ENCODE data around the gene SLC18A2. TPM values are rescaled to one million over a fixed set of nuclear protein-coding genes. Genes with fewer than 3 reads are reported as not detected.

SLC18A2 gene
- total and polyA plus RNA-seq, 9 donors: 0.20 to 0.93 (median 0.34) TPM

DNA sequence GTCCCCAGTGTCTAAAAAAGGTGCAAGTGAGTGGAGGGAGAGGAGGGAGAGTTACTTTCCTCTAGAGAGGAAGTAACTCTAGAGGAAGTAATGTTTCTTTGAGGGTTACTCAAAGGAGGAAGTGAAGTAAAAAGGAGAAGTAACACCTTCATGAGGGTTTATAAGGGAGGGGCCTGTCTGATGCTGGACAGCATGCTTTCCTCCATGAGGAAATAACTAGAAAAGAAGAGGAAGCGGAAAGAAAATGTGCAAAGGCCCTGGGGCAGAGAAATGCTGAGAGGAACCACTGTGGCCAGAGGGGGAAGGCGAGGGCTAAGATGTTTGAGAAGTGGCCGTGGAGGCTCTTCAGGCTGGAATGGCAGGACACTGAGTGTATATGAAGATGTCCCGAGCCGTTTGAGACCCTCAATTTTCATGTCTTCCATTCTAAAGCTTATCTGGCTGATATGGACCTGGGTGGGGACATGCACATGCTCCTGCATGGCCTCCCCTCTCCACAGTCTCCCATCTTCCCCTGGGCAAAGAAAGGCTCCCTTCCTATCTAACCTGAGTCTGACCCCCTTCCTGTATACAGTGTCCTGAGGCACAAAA is 3.4 kb upstream of the SLC18A2 start:
- Histone ChIP-seq H3K27me3 (ENCODE audit: control insufficient read depth, insufficient read depth, low read length) (peaks cover 61% of the 10 kb centered on the region), H3K27ac (ENCODE audit: low read length) (no peak overlapping the region), H3K4me3 (ENCODE audit: low read length) (no peak overlapping the region), H3K36me3 (ENCODE audit: control insufficient read depth, insufficient read depth, low read length) (no peaks in the 10 kb centered on the region), H3K4me1 (ENCODE audit: control insufficient read depth, insufficient read depth, low read length) (peaks cover 3% of the 10 kb centered on the region), H3K9me3 (replicated peaks; ENCODE audit: control insufficient read depth, low read depth, low read length) (no peaks in the 10 kb centered on the region)
- no peak for DNase-seq
- WGBS (ENCODE audit: insufficient coverage): 81% methylated on average over 5 of the region's 5 CpGs

DNA sequence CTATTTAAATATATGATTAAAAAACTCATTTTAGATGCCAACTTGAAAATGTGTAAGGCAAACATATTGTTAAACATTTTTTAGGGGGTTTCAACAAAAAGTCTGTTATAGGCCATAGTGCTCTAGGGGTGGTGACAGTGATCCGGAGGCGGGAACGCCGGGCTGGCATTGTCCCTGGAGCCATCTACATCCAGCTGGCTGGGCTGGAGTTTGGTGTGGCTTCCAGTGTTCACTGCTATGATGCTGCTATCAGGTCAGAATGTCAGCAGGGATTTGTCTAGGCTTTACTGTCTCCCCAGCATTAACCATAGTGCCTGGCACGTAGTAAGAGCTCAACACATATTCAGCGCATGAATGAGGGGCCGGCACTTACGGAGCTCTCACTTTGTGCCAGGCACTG is 1.9 kb upstream of the SLC18A2 start:
- Histone ChIP-seq H3K27ac (ENCODE audit: low read length) (no peak overlapping the region), H3K9me3 (replicated peaks; ENCODE audit: control insufficient read depth, low read depth, low read length) (no peaks in the 10 kb centered on the region), H3K27me3 (ENCODE audit: control insufficient read depth, insufficient read depth, low read length) (peaks cover 68% of the 10 kb centered on the region), H3K36me3 (ENCODE audit: control insufficient read depth, insufficient read depth, low read length) (no peaks in the 10 kb centered on the region), H3K4me1 (ENCODE audit: control insufficient read depth, insufficient read depth, low read length) (peaks cover 3% of the 10 kb centered on the region), H3K4me3 (ENCODE audit: low read length) (no peak overlapping the region)
- WGBS (ENCODE audit: insufficient coverage): 93% methylated on average over 4 of the region's 8 CpGs
- DNase-seq: no peak

DNA sequence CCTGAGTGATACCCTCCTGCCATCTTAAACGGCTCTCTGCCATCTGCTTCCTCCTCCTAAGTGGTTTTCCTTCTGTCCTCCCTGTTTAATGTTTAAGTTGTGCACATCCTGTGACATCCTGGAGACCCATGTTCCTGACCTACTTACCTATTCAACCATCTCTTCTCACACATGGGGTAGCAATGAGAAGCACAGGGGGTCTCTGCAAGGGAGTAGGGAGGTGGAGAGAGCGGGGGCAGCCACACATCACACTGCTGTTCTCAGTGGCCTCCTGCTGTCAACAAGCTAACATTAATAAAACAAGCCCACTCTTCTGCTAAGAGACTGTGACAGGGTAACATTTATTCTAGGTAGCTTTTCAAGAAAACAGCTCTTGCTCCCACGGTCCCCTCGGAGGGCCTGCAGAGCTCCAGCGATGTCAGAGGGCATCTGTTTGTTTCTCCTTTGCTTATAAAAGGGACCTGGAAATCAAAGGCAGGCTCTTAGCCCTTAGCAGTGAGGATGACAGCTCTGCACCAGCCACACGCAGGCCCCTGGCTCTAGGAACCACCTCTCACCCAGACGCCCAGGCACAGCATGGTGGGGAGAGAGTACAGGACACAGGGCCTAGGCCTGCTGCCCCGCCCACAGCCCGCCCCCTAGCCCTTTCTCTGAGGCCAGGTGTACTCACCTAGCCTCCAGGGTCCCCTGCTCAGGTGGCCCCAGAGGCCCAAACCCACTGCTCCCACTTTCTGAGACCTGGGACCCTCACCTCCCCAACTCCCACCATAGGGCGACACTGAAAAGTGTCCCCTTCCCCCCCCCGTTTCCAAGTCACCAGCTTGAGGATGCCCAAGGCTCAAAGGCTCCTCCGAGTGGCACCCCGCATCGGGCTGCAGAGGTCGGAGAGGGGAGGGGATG is 943 bp upstream of the SLC18A2 start:
- Histone ChIP-seq H3K27ac (ENCODE audit: low read length) (no peak overlapping the region), H3K4me3 (ENCODE audit: low read length) (no peak overlapping the region), H3K27me3 (ENCODE audit: control insufficient read depth, insufficient read depth, low read length) (peaks cover 76% of the 10 kb centered on the region), H3K4me1 (ENCODE audit: control insufficient read depth, insufficient read depth, low read length) (peaks cover 3% of the 10 kb centered on the region), H3K36me3 (ENCODE audit: control insufficient read depth, insufficient read depth, low read length) (no peaks in the 10 kb centered on the region), H3K9me3 (replicated peaks; ENCODE audit: control insufficient read depth, low read depth, low read length) (no peaks in the 10 kb centered on the region)
- 49% methylated on average over 5 of the region's 15 CpGs for WGBS (ENCODE audit: insufficient coverage)
- DNase-seq: no peak

GRCh38 chr10:117241541-117242462 is 888 bp downstream of the SLC18A2 start:
- H3K27me3 ChIP-seq (ENCODE audit: control insufficient read depth, insufficient read depth, low read length): peaks cover 64% of the 10 kb centered on the region
- DNase-seq: no peak

GRCh38 chr10:117242463-117242832 is 1.5 kb downstream of the SLC18A2 start:
- no peaks in the 10 kb centered on the region for H3K36me3 ChIP-seq (ENCODE audit: control insufficient read depth, insufficient read depth, low read length)
- H3K27ac ChIP-seq (ENCODE audit: low read length): no peak overlapping the region
- peaks cover 62% of the 10 kb centered on the region for H3K27me3 ChIP-seq (ENCODE audit: control insufficient read depth, insufficient read depth, low read length)
- DNase-seq: no peak
- H3K4me3 ChIP-seq (ENCODE audit: low read length): no peak overlapping the region
- H3K9me3 ChIP-seq (replicated peaks; ENCODE audit: control insufficient read depth, low read depth, low read length): no peaks in the 10 kb centered on the region
- no CpG with 5 or more reads among the region's 8 CpGs for WGBS (ENCODE audit: insufficient coverage)
- H3K4me1 ChIP-seq (ENCODE audit: control insufficient read depth, insufficient read depth, low read length): peaks cover 3% of the 10 kb centered on the region

More at GRCh38 chr10:117241541-117242462, 888 bp downstream of the SLC18A2 start:
- H3K36me3 ChIP-seq (ENCODE audit: control insufficient read depth, insufficient read depth, low read length): no peaks in the 10 kb centered on the region
- H3K9me3 ChIP-seq (replicated peaks; ENCODE audit: control insufficient read depth, low read depth, low read length): no peaks in the 10 kb centered on the region
- no peak overlapping the region for H3K27ac ChIP-seq (ENCODE audit: low read length)
- H3K4me3 ChIP-seq (ENCODE audit: low read length): no peak overlapping the region
- peaks cover 3% of the 10 kb centered on the region for H3K4me1 ChIP-seq (ENCODE audit: control insufficient read depth, insufficient read depth, low read length)
- WGBS (ENCODE audit: insufficient coverage): 1% methylated on average over 44 of the region's 56 CpGs

- H3K36me3 ChIP-seq (ENCODE audit: control insufficient read depth, insufficient read depth, low read length): no peaks in the 10 kb centered on the region
- H3K4me1 ChIP-seq (ENCODE audit: control insufficient read depth, insufficient read depth, low read length): no peaks in the 10 kb centered on the region
- H3K27me3 ChIP-seq (ENCODE audit: control insufficient read depth, insufficient read depth, low read length): peaks cover 40% of the 10 kb centered on the region
- no peak for DNase-seq
- 42% methylated on average over 2 of the region's 3 CpGs for WGBS (ENCODE audit: insufficient coverage)
- H3K4me3 ChIP-seq (ENCODE audit: low read length): no peak overlapping the region
- H3K27ac ChIP-seq (ENCODE audit: low read length): no peak overlapping the region
- no peaks in the 10 kb centered on the region for H3K9me3 ChIP-seq (replicated peaks; ENCODE audit: control insufficient read depth, low read depth, low read length)
These were observed 6.2 kb downstream of the SLC18A2 start for GRCh38 chr10:117246997-117247671.

DNA sequence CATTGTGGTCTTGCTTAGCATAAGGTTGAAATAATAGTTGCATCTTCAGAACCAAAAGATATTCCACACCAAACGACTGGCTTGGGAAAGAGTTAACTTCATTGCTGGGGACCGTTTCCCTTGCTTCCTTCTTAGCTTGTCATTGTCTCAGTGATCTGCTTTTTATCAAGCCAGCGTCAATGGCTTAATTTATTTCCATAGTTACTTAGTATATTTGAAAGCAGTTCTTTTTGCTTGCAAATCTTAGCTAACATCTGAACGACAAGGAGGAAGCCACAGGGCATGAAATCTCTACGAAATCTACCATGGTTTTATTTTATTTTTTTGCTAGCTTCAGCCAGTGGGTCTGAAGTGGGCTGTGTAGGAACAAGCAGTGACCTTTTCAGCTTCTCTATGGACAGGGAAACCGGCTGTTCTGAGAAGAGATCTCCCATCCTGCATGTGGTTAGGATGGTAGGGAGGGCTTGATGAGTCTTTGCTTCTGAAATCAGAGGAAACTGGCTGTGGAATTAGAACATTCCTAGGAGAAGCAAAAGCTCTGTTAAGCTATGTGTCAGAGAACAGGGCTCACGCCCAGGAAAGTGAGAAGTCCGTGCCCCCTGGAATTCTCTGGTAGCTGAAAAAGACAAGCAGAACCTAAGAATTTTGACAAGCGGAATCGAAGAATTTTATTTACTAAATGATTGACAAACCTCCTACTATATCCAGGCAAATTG is 8.0 kb downstream of the SLC18A2 start:
- Histone ChIP-seq H3K4me1 (ENCODE audit: control insufficient read depth, insufficient read depth, low read length) (no peaks in the 10 kb centered on the region), H3K27me3 (ENCODE audit: control insufficient read depth, insufficient read depth, low read length) (peaks cover 28% of the 10 kb centered on the region), H3K36me3 (ENCODE audit: control insufficient read depth, insufficient read depth, low read length) (no peaks in the 10 kb centered on the region), H3K27ac (ENCODE audit: low read length) (no peak overlapping the region), H3K9me3 (replicated peaks; ENCODE audit: control insufficient read depth, low read depth, low read length) (no peaks in the 10 kb centered on the region), H3K4me3 (ENCODE audit: low read length) (no peak overlapping the region)
- no peak for DNase-seq
- WGBS (ENCODE audit: insufficient coverage): 31% methylated on average over 2 of the region's 10 CpGs

GRCh38 chr10:117249493-117250093 is 8.7 kb downstream of the SLC18A2 start:
- Histone ChIP-seq H3K9me3 (replicated peaks; ENCODE audit: control insufficient read depth, low read depth, low read length) (no peaks in the 10 kb centered on the region), H3K4me1 (ENCODE audit: control insufficient read depth, insufficient read depth, low read length) (no peaks in the 10 kb centered on the region), H3K4me3 (ENCODE audit: low read length) (no peak overlapping the region), H3K27me3 (ENCODE audit: control insufficient read depth, insufficient read depth, low read length) (peaks cover 22% of the 10 kb centered on the region), H3K27ac (ENCODE audit: low read length) (no peak overlapping the region), H3K36me3 (ENCODE audit: control insufficient read depth, insufficient read depth, low read length) (no peaks in the 10 kb centered on the region)
- WGBS (ENCODE audit: insufficient coverage): 57% methylated on average over 3 of the region's 6 CpGs
- no peak for DNase-seq

DNA sequence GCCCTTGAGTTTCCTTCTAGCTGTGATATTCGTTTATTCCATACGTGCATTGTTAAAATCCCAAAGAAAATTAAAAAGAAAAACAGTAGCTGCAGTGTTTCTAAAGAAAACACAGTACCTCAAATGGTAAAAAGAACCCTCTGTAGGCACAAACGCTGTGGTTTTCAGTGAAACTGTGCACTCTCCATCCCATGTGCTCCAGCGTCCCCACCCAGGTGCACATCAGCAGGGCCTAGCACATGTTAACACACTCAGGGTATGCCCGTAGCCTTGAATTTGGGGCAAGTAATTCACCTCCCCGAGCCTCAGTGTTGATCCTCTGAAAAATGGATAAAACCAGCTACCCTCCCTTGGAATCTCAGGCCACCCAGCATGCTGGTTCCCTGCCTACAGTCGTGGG is 9.5 kb downstream of the SLC18A2 start:
- Histone ChIP-seq H3K4me3 (ENCODE audit: low read length) (no peak overlapping the region), H3K27ac (ENCODE audit: low read length) (no peak overlapping the region), H3K4me1 (ENCODE audit: control insufficient read depth, insufficient read depth, low read length) (no peaks in the 10 kb centered on the region), H3K9me3 (replicated peaks; ENCODE audit: control insufficient read depth, low read depth, low read length) (no peaks in the 10 kb centered on the region), H3K27me3 (ENCODE audit: control insufficient read depth, insufficient read depth, low read length) (peaks cover 14% of the 10 kb centered on the region), H3K36me3 (ENCODE audit: control insufficient read depth, insufficient read depth, low read length) (no peaks in the 10 kb centered on the region)
- no peak for DNase-seq
- 58% methylated on average over 3 of the region's 7 CpGs for WGBS (ENCODE audit: insufficient coverage)
